ENCODE data around the gene ACOXL.
"Not testable (repeated sequence)": the region's sequence is repeated elsewhere in the genome, so short reads cannot be mapped to it uniquely, and the experiment has no call there.

ACOXL gene

GRCh38 chr2:111046670-111047069 lies 314.3 kb downstream of the ACOXL start:
- DNase-seq: no peak

DNA sequence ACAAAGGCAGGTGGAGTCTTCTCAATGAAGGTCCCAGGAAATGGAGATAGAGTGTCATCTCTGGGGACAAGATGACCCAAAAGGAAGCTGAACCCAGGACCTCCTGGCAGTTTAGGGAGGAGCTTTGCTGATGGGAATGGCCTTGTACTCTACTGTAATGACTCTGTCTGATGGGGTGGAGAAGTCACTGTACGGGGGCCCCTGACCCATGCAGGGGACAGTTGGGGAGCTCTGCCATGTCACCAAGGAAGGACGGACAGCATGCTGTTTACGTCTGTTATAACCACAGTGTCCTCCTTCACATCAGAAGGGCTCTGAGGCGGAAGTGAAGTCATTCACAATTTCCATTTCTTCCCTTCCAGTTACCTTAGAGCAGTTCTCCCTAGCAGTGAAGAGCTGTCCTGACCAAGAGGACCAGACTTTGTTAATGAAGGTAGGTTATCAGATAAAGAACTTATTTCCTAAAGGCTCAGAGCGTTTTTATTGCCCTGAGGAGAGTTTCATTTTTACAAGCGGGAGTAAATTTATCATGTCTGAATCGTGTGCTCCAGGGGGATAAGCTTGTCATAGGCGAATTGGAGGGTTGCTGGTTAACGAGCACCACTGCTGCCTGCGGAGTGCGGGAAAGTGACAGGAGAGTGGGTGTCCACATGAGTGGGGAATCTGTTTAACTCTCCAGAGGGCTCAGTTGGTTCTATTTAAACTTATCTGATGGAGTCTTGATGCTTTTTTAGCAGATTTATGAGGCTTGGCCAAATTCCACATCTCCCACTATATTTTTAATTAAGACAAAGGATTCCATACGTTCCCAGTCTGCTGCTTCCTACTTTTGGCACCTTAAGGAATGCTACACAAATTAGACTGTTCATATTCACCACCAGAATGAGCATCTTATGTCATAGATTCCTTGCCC lies 316.7 kb downstream of the ACOXL start:
- no peak for DNase-seq

DNA sequence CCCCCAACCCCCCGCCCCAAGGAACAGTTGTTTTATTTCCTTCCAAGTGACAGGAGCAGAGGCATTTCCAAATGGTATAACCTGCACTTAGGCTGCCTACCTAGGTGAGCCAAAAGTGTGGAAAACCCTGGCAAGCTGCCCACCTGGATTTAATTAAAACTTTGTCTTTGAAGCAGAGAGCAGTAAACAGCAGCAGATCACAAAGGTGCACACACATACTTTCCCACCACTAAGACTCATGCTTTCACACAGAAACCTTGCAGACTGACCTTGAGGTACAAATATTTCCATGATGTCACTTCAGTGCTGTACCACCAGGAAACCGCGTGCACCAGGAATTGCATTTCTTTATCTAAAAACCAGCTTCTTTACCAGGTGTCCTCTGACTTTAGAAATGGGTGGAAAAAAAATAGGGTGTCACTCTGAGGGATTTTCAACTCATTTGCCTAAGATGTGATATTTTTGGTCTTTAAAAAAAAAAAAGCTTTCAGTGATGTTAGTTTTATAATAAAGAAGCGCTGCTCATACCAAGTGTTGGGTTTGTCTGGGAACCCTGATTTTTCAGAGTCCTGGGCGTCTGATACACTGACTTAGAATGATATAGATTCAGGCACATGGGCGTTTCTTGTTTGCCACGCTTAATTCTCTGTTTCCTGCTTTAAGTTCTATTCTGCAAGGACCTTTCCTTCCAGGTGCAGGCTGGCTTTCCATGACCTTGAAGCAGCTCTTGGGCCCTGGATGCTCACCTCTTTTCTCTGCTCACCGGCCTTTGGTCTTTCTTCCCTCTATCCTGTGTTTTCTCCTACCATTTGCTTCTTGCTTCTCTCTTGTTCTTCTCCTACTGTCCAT lies 317.6 kb downstream of the ACOXL start:
- no peak for DNase-seq

GRCh38 chr2:111050701-111051376 lies 318.5 kb downstream of the ACOXL start:
- no peak for DNase-seq

GRCh38 chr2:111052621-111053020 lies 320.2 kb downstream of the ACOXL start:
- no peak for DNase-seq

- DNase-seq: no peak
These were observed 320.9 kb downstream of the ACOXL start for GRCh38 chr2:111053266-111053665.

GRCh38 chr2:111053825-111054515 lies 321.6 kb downstream of the ACOXL start:
- DNase-seq: no peak

- no peak for DNase-seq
These were observed 322.7 kb downstream of the ACOXL start for GRCh38 chr2:111054791-111055691.

GRCh38 chr2:111055735-111056134 lies 323.4 kb downstream of the ACOXL start:
- no peak for DNase-seq

DNA sequence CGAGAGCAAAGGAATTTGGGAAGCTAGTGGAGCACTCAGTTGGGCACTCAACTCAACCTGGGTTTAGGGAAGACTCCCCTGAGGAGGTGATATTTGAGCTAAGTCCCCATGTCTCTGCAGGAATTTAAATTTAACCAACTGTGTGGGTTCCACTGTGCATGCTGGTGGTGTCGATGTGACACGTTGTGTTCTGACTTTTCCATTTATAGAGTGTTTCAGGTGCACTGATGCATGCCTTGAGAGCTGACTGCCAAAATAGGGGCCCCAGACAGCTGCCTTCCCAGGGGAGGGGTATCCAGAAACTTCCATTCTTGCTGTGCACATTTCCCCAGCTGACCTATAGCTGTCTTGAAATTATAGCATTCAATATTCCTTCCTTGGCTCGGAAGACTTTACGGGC lies 324.7 kb downstream of the ACOXL start:
- DNase-seq: no peak

GRCh38 chr2:111057721-111058120 lies 325.3 kb downstream of the ACOXL start:
- DNase-seq: no peak

- no peak for DNase-seq
These were observed 325.9 kb downstream of the ACOXL start for GRCh38 chr2:111058264-111058663.

GRCh38 chr2:111061191-111061590 lies 328.8 kb downstream of the ACOXL start:
- no peak for DNase-seq

GRCh38 chr2:111062417-111062816 lies 330.0 kb downstream of the ACOXL start:
- DNase-seq: no peak

DNA sequence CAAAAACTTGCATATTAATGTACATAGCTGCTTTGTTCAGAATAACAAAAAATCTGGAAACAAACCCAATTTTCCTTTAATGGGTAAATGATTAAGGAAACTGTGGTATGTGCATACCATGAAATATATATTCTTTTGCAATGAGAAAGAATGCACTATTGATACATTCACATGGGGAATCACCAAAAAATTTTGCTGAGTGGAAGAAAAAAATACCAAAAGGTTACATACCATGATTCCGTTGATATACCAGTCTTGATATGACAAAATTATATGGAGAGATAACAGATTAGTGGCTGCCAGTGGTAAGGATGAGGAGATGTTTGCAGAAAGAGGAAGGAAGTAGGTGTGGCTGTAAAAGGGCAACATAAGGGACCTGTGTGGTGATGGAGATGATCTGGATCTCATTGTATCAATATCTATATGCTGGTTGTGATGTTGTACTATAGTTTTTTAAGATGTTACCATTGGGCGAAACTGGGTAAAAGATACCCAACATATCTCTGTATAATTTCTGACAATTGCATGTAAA lies 333.8 kb downstream of the ACOXL start:
- no peak for DNase-seq

GRCh38 chr2:111068435-111069058 lies 336.2 kb downstream of the ACOXL start:
- DNase-seq: no peak

GRCh38 chr2:111069722-111070121 lies 337.3 kb downstream of the ACOXL start:
- no peak for DNase-seq

DNA sequence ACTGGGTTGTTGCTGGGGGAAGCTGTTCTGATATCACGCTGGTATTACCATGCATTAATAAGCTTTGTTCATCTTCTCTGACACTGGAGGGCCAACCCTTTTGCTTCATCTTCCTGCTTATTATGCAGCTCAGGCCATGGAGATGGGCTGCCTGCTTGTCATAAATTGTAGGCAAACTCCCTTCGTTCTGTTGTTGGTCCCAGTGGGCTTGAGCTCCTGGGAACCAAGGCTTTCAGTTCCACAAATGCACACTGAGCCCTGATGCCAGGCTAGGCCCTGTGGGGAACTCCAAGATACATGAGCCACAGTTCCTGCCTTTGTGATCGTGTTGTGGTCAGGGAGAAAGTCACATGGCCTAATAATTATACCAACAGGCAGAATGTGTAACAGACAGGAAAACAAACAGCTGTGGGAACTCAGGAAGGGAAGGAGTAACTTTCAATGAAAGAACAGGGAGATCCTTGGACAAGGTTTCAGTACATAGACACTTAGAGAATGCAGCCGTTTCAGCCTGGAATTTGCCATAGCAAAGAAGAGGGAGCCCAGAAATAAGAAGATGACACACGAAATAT lies 339.3 kb downstream of the ACOXL start:
- no peak for DNase-seq

DNA sequence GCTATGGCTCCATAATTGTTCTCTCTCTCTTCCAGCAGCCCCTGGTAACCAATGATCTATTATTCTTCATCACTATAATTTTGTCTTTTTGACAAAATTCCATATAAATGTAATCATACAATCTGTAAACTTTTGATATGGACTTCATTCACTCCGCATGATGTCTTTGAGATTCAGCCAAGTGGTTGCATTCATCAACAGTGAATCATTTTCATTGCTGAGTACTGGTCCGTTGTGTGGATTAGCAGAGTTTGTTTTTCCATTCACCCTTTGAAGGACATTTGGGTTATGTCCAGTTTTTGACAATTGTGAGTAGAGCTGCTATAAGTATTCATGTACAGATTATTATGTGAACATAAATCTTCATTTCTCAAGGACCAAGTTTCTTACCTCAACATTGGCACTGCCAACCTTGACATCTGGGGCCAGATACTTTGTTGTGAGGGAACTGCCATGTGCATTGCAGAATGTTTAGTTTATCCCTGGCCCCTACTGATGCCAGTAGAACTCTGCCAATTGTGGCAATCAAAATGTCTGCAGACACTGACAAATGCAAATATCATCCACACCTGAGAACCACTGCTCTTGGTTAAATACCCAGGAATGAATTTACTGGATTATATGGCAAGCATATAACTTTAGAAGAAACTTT lies 340.0 kb downstream of the ACOXL start:
- no peak for DNase-seq

DNA sequence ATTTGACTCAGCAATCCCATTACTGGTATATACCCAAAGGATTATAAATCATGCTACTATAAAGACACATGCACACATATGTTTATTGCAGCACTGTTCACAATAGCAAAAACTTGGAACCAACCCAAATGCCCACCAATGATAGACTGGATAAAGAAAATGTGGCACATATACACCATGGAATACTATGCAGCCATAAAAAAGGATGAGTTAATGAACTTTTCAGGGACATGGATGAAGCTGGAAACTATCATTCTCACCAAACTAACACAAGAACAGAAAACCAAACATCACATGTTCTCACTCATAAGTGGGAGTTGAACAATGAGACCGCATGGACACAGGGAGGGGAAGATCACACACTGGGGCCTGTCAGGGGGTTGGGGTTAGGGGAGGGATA lies 350.3 kb downstream of the ACOXL start:
- not testable (repeated sequence) for DNase-seq

Data from GF-D8 (cell line).